Suprapubic skin (tissue), 4 donors: Measurements from ENCODE around the gene LIPC. TPM values are rescaled to one million over a fixed set of nuclear protein-coding genes. Genes with fewer than 3 reads are reported as not detected.

Source experiments
- DNase-seq, 2 donors: peaks; one replicate each; pipeline ENCODE4 v3.0.0-alpha.2; 2019; ENCODE audit warnings: low spot score in 2 of 2
- H3K27ac ChIP-seq: fragments of 200-600 bp; sonication (generic); one replicate; pipeline ENCODE4 v1.5.1; 2019
- H3K27me3 ChIP-seq: fragments of 200-600 bp; sonication (generic); one replicate; pipeline ENCODE4 v1.5.1; 2019
- H3K36me3 ChIP-seq: fragments of 200-600 bp; sonication (generic); one replicate; pipeline ENCODE4 v1.5.1; 2019
- H3K4me1 ChIP-seq: fragments of 200-600 bp; sonication (generic); one replicate; pipeline ENCODE4 v1.5.1; 2019
- H3K4me3 ChIP-seq: fragments of 200-600 bp; sonication (generic); one replicate; pipeline ENCODE4 v1.5.1; 2019; ENCODE audit warnings: mild to moderate bottlenecking
- H3K9me3 ChIP-seq: fragments of 200-600 bp; sonication (generic); one replicate; pipeline ENCODE4 v1.5.1; 2019
- EP300 ChIP-seq: sonication (generic); formaldehyde crosslinking; IDR thresholded peaks from one replicate; pipeline ENCODE4 v1.6.1; 2017; ENCODE audit warnings: antibody characterized with exemption
- POLR2A ChIP-seq, 2 donors: fragments of 450-650 bp; IDR thresholded peaks; one replicate each; pipeline ENCODE4 v1.6.1; 2017; ENCODE audit warnings: antibody characterized with exemption in 2 of 2, mild to moderate bottlenecking in 2 of 2, moderate library complexity in 2 of 2
- POLR2AphosphoS5 ChIP-seq, 3 donors: sonication (generic); formaldehyde crosslinking; IDR thresholded peaks; one replicate each; pipeline ENCODE4 v1.6.1; 2017; ENCODE audit warnings: antibody characterized with exemption in 3 of 3
- WGBS: methylation state at CpG from one replicate; pipeline ENCODE4 v1.1.5; 2018; 5-methylcytosine and 5-hydroxymethylcytosine counted together
- total RNA-seq, 4 donors: library from RNA; depleted of rRNA; stranded (reverse); fragments of >200 nt; gene quantifications; one replicate each; pipeline ENCODE4 v1.1.0, GENCODE V29; 2016
- TF ChIP-seq, protein P1 (sequence below), 2 donors: fragments of 200-600 bp in 1 of 2; fragments of 450-650 bp in 1 of 2; sonication (generic) in 1 of 2; IDR thresholded peaks; one replicate each; pipeline ENCODE4 v1.5.1; 2016 to 2019; ENCODE audit warnings: antibody characterized with exemption in 2 of 2, mild to moderate bottlenecking in 1 of 2, moderate library complexity in 1 of 2

Gene LIPC
- total RNA-seq, 4 donors from 2014 or later, result 0.26 to 0.96 TPM; not detected in 2

DNA sequence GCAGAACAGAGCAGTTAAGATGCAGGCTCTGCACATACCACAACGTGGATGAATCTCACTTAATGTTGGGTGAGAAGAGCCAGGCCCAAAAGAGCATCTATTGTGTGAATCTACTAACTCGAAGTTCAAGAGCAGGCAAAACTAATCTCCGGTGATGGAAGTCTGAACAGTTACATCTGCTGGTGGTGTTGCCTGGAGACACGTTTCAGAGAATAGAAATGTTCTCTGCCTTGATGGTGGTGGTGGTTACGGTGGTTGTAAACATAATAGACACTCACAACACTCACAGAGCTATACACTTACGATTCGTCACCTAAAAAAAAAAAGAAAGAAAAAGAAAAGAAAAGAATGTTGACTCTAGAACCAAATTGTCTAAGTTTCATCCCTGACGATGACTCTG is 86.8 kb downstream of the LIPC start:
- TF ChIP-seq POLR2AphosphoS5 (IDR thresholded peaks at IDR 0.05) (no peak), POLR2A (IDR thresholded peaks at IDR 0.05) (no peak), EP300 (no peak)
- TF ChIP-seq, protein P1, sequence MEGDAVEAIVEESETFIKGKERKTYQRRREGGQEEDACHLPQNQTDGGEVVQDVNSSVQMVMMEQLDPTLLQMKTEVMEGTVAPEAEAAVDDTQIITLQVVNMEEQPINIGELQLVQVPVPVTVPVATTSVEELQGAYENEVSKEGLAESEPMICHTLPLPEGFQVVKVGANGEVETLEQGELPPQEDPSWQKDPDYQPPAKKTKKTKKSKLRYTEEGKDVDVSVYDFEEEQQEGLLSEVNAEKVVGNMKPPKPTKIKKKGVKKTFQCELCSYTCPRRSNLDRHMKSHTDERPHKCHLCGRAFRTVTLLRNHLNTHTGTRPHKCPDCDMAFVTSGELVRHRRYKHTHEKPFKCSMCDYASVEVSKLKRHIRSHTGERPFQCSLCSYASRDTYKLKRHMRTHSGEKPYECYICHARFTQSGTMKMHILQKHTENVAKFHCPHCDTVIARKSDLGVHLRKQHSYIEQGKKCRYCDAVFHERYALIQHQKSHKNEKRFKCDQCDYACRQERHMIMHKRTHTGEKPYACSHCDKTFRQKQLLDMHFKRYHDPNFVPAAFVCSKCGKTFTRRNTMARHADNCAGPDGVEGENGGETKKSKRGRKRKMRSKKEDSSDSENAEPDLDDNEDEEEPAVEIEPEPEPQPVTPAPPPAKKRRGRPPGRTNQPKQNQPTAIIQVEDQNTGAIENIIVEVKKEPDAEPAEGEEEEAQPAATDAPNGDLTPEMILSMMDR (IDR thresholded peaks at IDR 0.05), result no peak
- Histone ChIP-seq H3K27me3 (no peaks in the 10 kb centered on the region), H3K4me1 (peaks cover 43% of the 10 kb centered on the region), H3K36me3 (no peaks in the 10 kb centered on the region), H3K27ac (no peak overlapping the region), H3K9me3 (no peaks in the 10 kb centered on the region), H3K4me3 (no peak overlapping the region)
- DNase-seq, result no peak
- WGBS, result 81% methylated on average over 6 of the region's 8 CpGs

DNA sequence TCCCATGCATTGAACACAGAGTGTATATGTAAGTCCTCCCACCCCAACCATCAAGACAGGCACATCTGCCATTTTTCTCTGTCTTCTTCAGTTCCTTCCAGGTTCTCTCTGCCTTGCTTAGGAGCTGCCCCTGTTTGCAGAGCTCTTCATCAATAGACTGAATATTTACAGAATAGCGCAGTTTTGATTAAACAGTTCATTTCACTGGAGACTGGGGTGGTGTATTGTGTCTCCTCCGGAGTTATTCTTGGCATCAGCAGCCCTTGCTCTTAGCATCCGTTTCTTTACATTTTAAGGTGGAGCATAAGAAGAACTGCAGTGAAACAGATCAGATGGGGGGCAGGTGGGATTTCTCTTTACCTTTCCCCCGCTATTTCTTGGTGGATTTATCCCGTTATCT is 87.7 kb downstream of the LIPC start:
- DNase-seq, result no peak
- Histone ChIP-seq H3K36me3 (no peaks in the 10 kb centered on the region), H3K9me3 (no peaks in the 10 kb centered on the region), H3K4me3 (no peak overlapping the region), H3K4me1 (peaks cover 38% of the 10 kb centered on the region), H3K27ac (no peak overlapping the region), H3K27me3 (no peaks in the 10 kb centered on the region)
- TF ChIP-seq, protein P1 (IDR thresholded peaks at IDR 0.05), result no peak
- TF ChIP-seq POLR2AphosphoS5 (IDR thresholded peaks at IDR 0.05), result no peak
- no peak for TF ChIP-seq EP300
- no peak for TF ChIP-seq POLR2A (IDR thresholded peaks at IDR 0.05)
- 66% methylated on average over 5 of the region's 5 CpGs for WGBS

DNA sequence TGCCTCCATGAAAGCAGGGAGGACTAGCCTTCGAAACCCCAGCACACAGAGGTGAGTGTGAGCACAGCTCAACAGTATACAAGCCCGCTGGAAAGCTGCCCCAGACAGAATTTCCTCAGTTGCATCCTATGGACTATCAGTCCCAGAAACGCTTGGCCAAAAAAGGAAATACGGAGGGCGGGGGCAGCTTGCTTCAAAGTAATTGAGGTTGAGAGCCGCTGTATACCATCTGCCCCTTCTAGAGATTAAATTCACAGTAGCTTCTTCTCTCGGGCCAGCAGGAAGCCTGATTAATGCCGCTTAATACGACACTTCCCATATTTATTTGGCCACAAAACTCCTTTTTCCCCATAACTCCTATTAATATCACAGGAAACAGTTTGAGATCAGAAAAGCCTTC is 88.7 kb downstream of the LIPC start:
- no peak overlapping the region for H3K4me3 ChIP-seq
- peaks cover 39% of the 10 kb centered on the region for H3K4me1 ChIP-seq
- no peak for DNase-seq
- no peaks in the 10 kb centered on the region for H3K9me3 ChIP-seq
- WGBS, result 85% methylated on average over 9 of the region's 9 CpGs
- no peaks in the 10 kb centered on the region for H3K27me3 ChIP-seq
- TF ChIP-seq, protein P1 (IDR thresholded peaks at IDR 0.05), result no peak
- TF ChIP-seq EP300, result no peak
- TF ChIP-seq POLR2AphosphoS5 (IDR thresholded peaks at IDR 0.05), result no peak
- no peak for TF ChIP-seq POLR2A (IDR thresholded peaks at IDR 0.05)
- no peaks in the 10 kb centered on the region for H3K36me3 ChIP-seq
- H3K27ac ChIP-seq, result no peak overlapping the region

DNA sequence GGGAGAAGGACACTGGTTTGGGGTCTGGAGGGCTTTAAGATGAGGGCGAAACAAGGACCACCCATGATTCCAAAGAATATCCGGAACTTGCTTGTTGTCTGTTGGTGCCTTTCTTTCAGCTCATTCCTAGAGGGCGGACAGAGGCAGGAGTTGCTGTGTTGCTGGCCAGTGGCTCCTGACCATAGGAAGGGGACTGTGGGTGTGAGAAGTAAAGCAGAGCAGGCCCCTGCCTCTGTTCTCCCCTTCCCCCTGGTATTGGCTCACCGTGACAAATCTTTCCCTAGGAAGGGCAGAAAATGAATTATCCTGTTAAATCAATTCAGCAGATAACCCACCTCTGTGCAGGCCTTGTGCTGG is 89.1 kb downstream of the LIPC start:
- Histone ChIP-seq H3K4me3 (no peak overlapping the region), H3K27me3 (no peaks in the 10 kb centered on the region), H3K36me3 (no peaks in the 10 kb centered on the region), H3K27ac (peak overlapping the region; percentile 24), H3K4me1 (peaks cover 44% of the 10 kb centered on the region), H3K9me3 (no peaks in the 10 kb centered on the region)
- no peak for DNase-seq
- WGBS, result 96% methylated on average over 4 of the region's 4 CpGs
- TF ChIP-seq POLR2A (IDR thresholded peaks at IDR 0.05) (no peak), EP300 (no peak), POLR2AphosphoS5 (IDR thresholded peaks at IDR 0.05) (no peak)
- TF ChIP-seq, protein P1 (IDR thresholded peaks at IDR 0.05), result no peak

DNA sequence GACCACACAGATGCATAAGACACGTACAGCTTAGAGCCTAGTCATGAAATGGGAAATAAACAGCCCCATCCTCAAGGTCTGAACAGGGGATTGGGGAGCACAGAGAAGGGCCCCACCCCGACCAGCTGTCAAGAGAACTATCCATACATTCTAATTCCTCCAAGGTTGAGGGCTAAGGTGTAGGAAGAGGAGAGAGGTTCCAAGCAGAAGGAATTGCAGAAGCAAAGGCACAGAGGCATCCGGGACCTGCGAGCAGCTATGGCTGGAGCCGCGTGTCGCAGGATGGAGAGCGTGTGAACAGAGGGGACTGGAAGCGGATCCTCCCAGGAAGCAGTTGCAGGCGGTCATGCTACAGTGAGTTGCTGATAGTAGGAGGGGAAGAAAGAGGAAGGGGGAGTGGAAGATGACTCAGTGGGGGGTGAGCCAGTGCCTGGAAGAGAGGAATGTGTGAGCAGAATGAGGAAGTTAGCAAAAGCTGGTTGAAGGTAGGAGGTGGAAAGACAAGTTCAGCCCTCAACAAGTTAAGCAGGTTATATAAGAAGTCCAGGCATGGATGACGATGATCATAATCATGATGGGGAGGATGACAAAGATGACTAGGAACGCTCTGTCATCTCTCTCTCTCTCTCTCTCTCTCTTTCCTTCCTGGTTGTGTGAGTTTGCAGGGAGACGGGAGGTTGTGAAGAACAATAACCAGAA is 89.7 kb downstream of the LIPC start:
- Histone ChIP-seq H3K4me1 (peaks cover 47% of the 10 kb centered on the region), H3K27me3 (no peaks in the 10 kb centered on the region), H3K36me3 (no peaks in the 10 kb centered on the region), H3K27ac (peak overlapping the region; percentile 57), H3K9me3 (no peaks in the 10 kb centered on the region), H3K4me3 (no peak overlapping the region)
- no peak for DNase-seq
- TF ChIP-seq POLR2A (IDR thresholded peaks at IDR 0.05) (no peak), POLR2AphosphoS5 (IDR thresholded peaks at IDR 0.05) (peak in 2 of 3 donors; percentile 6 to 52)
- WGBS, result 55% methylated on average over 13 of the region's 13 CpGs

DNA sequence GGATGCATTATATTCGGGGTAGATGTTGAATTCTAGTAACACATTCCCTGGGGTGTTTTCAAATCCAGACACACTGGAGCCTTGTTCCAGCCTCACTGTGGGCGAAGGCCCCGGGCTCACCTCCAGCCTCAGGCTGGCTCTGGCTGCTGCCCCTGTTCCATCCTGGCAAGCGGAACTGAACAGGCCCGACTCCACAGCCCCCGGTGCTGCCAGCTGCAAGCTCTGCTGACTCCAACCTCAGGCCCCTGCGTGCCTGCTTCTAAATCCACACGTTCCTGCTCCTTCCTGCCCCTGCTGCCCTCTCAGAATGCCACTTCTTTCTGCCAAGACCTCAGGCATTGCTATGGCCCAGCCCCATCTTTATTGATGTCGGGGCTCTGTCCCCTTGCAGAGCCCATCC is 90.6 kb downstream of the LIPC start:
- TF ChIP-seq POLR2AphosphoS5 (IDR thresholded peaks at IDR 0.05) (no peak), POLR2A (IDR thresholded peaks at IDR 0.05) (no peak)
- H3K27me3 ChIP-seq, result no peaks in the 10 kb centered on the region
- H3K4me1 ChIP-seq, result peaks cover 51% of the 10 kb centered on the region
- H3K9me3 ChIP-seq, result no peaks in the 10 kb centered on the region
- peak overlapping the region; percentile 50 for H3K27ac ChIP-seq
- no peaks in the 10 kb centered on the region for H3K36me3 ChIP-seq
- H3K4me3 ChIP-seq, result no peak overlapping the region
- WGBS, result 42% methylated on average over 7 of the region's 9 CpGs
- DNase-seq, result no peak
